ENCODE measurements around the gene ECE1. TPM values are rescaled to one million over a fixed set of nuclear protein-coding genes. Genes with fewer than 3 reads are reported as not detected.

ECE1 gene
- total RNA-seq, 4 donors from 2014 or later = 74.5 to 146 (median 97.2) TPM

DNA sequence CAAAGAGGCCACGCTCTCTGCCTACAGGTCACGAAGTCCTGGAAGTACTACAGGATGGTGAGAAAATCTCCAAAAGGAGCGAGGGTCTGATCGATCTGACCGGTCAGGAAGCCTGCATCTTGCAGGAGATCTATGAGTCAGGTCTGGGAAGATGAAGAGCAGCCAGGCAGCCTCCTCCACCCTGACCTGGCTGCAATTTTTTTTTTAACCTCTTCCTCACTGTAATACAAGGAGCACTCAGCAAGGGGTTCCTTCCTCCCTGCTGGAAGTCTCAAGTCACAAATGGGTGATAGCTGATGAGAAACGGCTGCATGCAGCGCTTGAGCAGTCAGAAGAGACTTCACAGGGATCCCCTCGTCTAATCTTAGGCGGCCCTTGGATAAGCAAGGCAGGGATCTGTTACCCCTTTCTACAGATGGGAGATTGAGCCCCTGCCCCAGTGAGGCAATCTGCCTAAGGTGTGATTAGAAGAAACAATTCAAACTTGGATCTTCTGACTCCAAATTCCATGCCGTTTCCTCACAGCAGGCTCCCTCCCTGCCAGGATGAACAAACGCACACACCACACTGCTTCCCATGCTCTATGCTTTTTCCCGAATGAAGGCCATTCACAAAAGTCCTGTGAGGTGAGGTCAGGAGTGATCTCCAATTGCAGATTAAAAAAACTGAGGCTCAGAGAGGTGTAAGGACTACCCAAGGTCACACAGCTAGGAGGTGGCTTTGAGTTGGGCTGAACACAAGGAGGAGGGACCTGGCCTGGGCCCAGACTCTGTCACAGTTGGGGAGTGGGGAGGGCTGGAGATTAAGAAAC is 48.3 kb downstream of the ECE1 start:
- H3K4me3 ChIP-seq (replicated peaks in 1 of 3) = no peak overlapping the region
- H3K36me3 ChIP-seq = peaks cover 56 to 59% of the 10 kb centered on the region in 2 donors
- H3K27ac ChIP-seq = no peak overlapping the region
- DNase-seq = no peak
- no peaks in the 10 kb centered on the region for H3K27me3 ChIP-seq
- intact Hi-C loops (cut with DNase I) = no loop called here
- H3K4me1 ChIP-seq = no peaks in the 10 kb centered on the region
- WGBS, 2 donors = 82 to 87% methylated on average over 12 of the region's 12 CpGs
- H3K9me3 ChIP-seq = no peaks in the 10 kb centered on the region
- no peak for TF ChIP-seq POLR2A (IDR thresholded peaks at IDR 0.05)
- TF ChIP-seq, protein P1, sequence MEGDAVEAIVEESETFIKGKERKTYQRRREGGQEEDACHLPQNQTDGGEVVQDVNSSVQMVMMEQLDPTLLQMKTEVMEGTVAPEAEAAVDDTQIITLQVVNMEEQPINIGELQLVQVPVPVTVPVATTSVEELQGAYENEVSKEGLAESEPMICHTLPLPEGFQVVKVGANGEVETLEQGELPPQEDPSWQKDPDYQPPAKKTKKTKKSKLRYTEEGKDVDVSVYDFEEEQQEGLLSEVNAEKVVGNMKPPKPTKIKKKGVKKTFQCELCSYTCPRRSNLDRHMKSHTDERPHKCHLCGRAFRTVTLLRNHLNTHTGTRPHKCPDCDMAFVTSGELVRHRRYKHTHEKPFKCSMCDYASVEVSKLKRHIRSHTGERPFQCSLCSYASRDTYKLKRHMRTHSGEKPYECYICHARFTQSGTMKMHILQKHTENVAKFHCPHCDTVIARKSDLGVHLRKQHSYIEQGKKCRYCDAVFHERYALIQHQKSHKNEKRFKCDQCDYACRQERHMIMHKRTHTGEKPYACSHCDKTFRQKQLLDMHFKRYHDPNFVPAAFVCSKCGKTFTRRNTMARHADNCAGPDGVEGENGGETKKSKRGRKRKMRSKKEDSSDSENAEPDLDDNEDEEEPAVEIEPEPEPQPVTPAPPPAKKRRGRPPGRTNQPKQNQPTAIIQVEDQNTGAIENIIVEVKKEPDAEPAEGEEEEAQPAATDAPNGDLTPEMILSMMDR (IDR thresholded peaks at IDR 0.05) = no peak

DNA sequence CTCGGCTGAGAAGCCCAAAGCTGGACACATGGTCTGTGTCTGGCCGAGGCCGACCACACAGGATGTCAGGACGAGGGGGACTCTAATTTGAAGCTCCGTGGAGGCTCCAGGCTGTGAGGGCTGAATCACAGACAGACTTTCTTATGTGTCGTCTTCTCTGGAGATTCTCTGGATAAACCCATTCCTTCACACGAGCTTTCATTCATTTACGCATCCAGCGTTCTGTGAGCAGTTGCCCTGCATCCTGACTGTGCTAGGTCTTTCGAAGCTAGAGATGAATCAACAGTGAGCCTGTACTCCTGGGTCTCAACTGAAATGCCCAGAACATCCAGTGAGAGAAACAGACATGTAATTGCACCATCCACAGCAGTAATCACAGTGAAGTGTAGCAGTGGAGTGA is 49.6 kb downstream of the ECE1 start:
- TF ChIP-seq, protein P1 (IDR thresholded peaks at IDR 0.05) = no peak
- no peak for TF ChIP-seq POLR2A (IDR thresholded peaks at IDR 0.05)
- no peak for DNase-seq
- intact Hi-C loops (cut with DNase I) = no loop called here
- Histone ChIP-seq H3K4me3 (replicated peaks in 1 of 3) (no peak overlapping the region), H3K27me3 (no peaks in the 10 kb centered on the region), H3K27ac (no peak overlapping the region), H3K36me3 (peaks cover 66 to 68% of the 10 kb centered on the region in 2 donors), H3K4me1 (no peaks in the 10 kb centered on the region), H3K9me3 (no peaks in the 10 kb centered on the region)
- 89 to 91% methylated on average over 10 of the region's 10 CpGs for WGBS, 2 donors

DNA sequence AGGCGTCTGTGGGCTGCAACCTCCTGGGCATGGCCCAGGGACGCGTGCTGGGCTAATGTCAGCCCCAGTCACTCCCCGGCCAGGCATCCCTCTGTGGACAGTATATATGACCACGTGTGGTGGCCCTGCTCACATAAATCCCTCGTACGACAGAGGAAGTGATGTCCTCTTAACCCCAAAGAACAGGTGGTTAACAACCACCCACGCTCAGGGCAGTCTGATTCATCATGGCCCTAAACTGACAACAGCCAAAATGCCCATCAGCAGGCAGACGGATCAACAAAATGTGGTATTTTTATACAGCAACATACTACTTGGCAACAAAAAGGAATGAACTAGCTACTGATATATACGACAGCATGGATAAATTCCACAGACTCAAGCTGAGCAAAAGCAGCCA is 51.0 kb downstream of the ECE1 start:
- no peaks in the 10 kb centered on the region for H3K9me3 ChIP-seq
- no peak for DNase-seq
- H3K36me3 ChIP-seq = peaks cover 67% of the 10 kb centered on the region in 2 donors
- 79 to 91% methylated on average over 9 to 10 of the region's 10 CpGs for WGBS, 2 donors
- H3K27me3 ChIP-seq = no peaks in the 10 kb centered on the region
- TF ChIP-seq, protein P1 (IDR thresholded peaks at IDR 0.05) = no peak
- TF ChIP-seq POLR2A (IDR thresholded peaks at IDR 0.05) = no peak
- H3K27ac ChIP-seq = no peak overlapping the region
- no peak overlapping the region for H3K4me3 ChIP-seq (replicated peaks in 1 of 3)
- intact Hi-C loops (cut with DNase I) = no loop called here
- H3K4me1 ChIP-seq = no peaks in the 10 kb centered on the region

DNA sequence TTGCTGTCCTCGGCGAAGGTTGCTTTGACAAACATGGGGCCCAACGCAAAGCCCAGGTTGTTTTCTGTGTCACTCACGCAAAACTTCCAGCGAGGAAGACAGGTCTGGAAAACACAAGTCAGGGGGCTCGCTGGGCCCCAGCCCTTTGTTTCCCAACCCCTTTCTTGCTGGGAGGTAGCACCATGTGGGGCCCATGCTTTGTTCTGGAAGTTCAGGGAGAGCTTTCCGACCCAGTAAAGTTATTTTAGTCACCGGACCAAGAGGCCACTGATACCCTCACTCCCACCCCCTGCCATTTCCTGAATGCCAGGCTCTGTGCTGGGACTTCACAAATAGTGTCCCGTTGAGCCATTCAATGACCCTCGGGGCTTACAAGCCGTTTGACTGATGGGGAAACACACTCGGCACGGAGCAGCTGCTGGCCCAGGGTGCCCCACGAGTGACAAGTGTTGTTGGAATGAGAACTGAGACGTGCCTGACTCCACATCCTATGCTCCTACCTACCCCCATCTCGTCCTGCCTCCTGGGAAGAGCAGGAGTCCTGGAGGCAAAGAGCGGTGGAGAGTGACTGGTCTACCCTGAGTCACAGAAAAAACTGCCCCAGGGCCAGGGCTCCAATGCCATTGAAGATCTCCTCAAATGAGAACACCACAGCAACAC is 52.0 kb downstream of the ECE1 start:
- H3K36me3 ChIP-seq = peaks cover 61 to 67% of the 10 kb centered on the region in 2 donors
- H3K27ac ChIP-seq = no peak overlapping the region
- no peaks in the 10 kb centered on the region for H3K4me1 ChIP-seq
- no peak for TF ChIP-seq POLR2A (IDR thresholded peaks at IDR 0.05)
- TF ChIP-seq, protein P1 (IDR thresholded peaks at IDR 0.05) = no peak
- no peak overlapping the region for H3K4me3 ChIP-seq (replicated peaks in 1 of 3)
- H3K27me3 ChIP-seq = no peaks in the 10 kb centered on the region
- WGBS, 2 donors = 72 to 74% methylated on average over 16 to 17 of the region's 17 CpGs
- no peak for DNase-seq
- H3K9me3 ChIP-seq = no peaks in the 10 kb centered on the region
- intact Hi-C loops (cut with DNase I) = no loop called here
